ENCODE data around the gene LENG1. TPM values are rescaled to one million over a fixed set of nuclear protein-coding genes. Genes with fewer than 3 reads are reported as not detected.

LENG1 gene
- total and polyA plus RNA-seq, 9 of the 15 experiments (the other 6 are each of a cell fraction or from before 2014, with no cell fraction given): 0.30 to 10.5 (median 4.7) TPM

DNA sequence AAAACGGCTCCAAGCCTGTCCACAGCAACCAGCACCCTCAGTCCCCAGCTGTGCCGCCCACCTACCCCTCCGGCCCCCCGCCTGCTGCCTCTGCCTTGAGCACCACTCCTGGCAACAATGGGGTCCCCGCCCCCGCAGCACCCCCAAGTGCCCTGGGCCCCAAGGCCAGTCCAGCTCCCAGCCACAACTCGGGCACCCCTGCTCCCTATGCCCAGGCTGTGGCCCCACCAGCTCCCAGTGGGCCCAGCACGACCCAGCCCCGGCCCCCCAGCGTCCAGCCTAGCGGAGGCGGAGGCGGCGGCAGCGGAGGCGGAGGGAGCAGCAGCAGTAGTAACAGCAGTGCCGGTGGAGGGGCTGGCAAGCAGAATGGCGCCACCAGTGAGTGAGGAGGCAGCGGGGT lies 11.4 kb downstream of the LENG1 start:
- no peaks in the 10 kb centered on the region for H3K9me3 ChIP-seq (replicated peaks; ENCODE audit: control insufficient read depth, insufficient read depth, low read depth, low read length)
- H2AFZ ChIP-seq (ENCODE audit: low read depth, low read length): no peak overlapping the region
- DNase-seq (ENCODE audit: extremely low read depth in 1 of 4, low spot score in 3 of 4): no peak
- no peaks in the 10 kb centered on the region for H3K79me2 ChIP-seq (ENCODE audit: control insufficient read depth, insufficient read depth, low read length)
- ChIA-PET CTCF (ENCODE audit: low intra/inter-chr PET ratio) (no interaction called here), POLR2A (interaction anchor here (1.2 to 4.1 kb wide), 3 partner anchors 10 to 11 kb away, joined by 3 to 29 read pairs (median 5); partner anchors contain the start of genes CNOT3 and LENG1)
- H3K36me3 ChIP-seq (ENCODE audit: control insufficient read depth, insufficient read depth, low read length): peaks cover 96% of the 10 kb centered on the region; the same call in 2 of the 3 replicates
- in situ Hi-C loops (cut with MboI): no loop called here
- no peak for FAIRE-seq
- peaks cover 0 to 10% of the 10 kb centered on the region in 2 experiments; a peak in 1 of 5 replicates for H3K4me1 ChIP-seq (replicated peaks in 1 of 2; ENCODE audit: control insufficient read depth in 2 of 2, insufficient read depth in 2 of 2, low read length in 2 of 2)
- no peak for ATAC-seq
- no peaks in the 10 kb centered on the region for H3K27me3 ChIP-seq (ENCODE audit: control insufficient read depth in 2 of 2, insufficient read depth in 2 of 2, low read length in 2 of 2)
- no peaks in the 10 kb centered on the region for H4K20me1 ChIP-seq (replicated peaks; ENCODE audit: control insufficient read depth, insufficient read depth, low read length)
- H3K27ac ChIP-seq (ENCODE audit: extremely low read depth, low read depth, low read length): no peak overlapping the region
- H3K9ac ChIP-seq (ENCODE audit: insufficient read depth in 1 of 2, low read depth in 2 of 2, low read length in 2 of 2): no peak overlapping the region
- no TSS peak for BruUV-seq (replicated peaks)
- H3K9me1 ChIP-seq (ENCODE audit: control insufficient read depth, insufficient read depth, low read length): no peaks in the 10 kb centered on the region
- intact Hi-C loops (cut with micrococcal nuclease): no loop called here
- 90% methylated on average over 10 of the region's 19 CpGs for WGBS (ENCODE audit: insufficient coverage, low coverage, missing lambda C conversion rate)
- TF ChIP-seq, protein P1, sequence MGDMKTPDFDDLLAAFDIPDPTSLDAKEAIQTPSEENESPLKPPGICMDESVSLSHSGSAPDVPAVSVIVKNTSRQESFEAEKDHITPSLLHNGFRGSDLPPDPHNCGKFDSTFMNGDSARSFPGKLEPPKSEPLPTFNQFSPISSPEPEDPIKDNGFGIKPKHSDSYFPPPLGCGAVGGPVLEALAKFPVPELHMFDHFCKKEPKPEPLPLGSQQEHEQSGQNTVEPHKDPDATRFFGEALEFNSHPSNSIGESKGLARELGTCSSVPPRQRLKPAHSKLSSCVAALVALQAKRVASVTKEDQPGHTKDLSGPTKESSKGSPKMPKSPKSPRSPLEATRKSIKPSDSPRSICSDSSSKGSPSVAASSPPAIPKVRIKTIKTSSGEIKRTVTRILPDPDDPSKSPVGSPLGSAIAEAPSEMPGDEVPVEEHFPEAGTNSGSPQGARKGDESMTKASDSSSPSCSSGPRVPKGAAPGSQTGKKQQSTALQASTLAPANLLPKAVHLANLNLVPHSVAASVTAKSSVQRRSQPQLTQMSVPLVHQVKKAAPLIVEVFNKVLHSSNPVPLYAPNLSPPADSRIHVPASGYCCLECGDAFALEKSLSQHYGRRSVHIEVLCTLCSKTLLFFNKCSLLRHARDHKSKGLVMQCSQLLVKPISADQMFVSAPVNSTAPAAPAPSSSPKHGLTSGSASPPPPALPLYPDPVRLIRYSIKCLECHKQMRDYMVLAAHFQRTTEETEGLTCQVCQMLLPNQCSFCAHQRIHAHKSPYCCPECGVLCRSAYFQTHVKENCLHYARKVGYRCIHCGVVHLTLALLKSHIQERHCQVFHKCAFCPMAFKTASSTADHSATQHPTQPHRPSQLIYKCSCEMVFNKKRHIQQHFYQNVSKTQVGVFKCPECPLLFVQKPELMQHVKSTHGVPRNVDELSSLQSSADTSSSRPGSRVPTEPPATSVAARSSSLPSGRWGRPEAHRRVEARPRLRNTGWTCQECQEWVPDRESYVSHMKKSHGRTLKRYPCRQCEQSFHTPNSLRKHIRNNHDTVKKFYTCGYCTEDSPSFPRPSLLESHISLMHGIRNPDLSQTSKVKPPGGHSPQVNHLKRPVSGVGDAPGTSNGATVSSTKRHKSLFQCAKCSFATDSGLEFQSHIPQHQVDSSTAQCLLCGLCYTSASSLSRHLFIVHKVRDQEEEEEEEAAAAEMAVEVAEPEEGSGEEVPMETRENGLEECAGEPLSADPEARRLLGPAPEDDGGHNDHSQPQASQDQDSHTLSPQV (IDR thresholded peaks at IDR 0.05): no peak
- TF ChIP-seq RBFOX2 (IDR thresholded peaks at IDR 0.05; ENCODE audit: low read depth, low read length) (peak; percentile 18; the same call in 1 of the 2 replicates), ELF4 (CRISPR knock-in tag; IDR thresholded peaks at IDR 0.05) (no peak), POLR2G (IDR thresholded peaks at IDR 0.05; ENCODE audit: low read depth, low read length) (peak; percentile 46), KAT7 (CRISPR knock-in tag; IDR thresholded peaks at IDR 0.05; ENCODE audit: borderline replicate concordance) (no peak), ZBTB17 (CRISPR knock-in tag; IDR thresholded peaks at IDR 0.05) (no peak)
- TF ChIP-seq, protein P2, sequence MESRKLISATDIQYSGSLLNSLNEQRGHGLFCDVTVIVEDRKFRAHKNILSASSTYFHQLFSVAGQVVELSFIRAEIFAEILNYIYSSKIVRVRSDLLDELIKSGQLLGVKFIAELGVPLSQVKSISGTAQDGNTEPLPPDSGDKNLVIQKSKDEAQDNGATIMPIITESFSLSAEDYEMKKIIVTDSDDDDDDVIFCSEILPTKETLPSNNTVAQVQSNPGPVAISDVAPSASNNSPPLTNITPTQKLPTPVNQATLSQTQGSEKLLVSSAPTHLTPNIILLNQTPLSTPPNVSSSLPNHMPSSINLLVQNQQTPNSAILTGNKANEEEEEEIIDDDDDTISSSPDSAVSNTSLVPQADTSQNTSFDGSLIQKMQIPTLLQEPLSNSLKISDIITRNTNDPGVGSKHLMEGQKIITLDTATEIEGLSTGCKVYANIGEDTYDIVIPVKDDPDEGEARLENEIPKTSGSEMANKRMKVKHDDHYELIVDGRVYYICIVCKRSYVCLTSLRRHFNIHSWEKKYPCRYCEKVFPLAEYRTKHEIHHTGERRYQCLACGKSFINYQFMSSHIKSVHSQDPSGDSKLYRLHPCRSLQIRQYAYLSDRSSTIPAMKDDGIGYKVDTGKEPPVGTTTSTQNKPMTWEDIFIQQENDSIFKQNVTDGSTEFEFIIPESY (CRISPR knock-in tag; IDR thresholded peaks at IDR 0.05): peak; percentile 31; the same call in 1 of the 2 replicates
- no peak overlapping the region for H3K4me3 ChIP-seq
- H3K4me2 ChIP-seq (ENCODE audit: insufficient read depth, low read length): no peak overlapping the region

All from K562 (cell line).